Left hindlimb (tissue), 1 donor: ENCODE results near the gene RAB3A.

Experiments used
- DNase-seq: peaks from one replicate; pipeline ENCODE4 v3.0.0-alpha.2; 2018

The RAB3A gene

GRCh38 chr19:18203863-18204393, at the start of gene RAB3A:
TSS of gene RAB3A (minus strand) at chr19:18204042. CDS start at chr19:18202740, 1,302 bp downstream.
- peak; percentile 100 for DNase-seq

GRCh38 chr19:18253130-18253529, 49.3 kb upstream of the RAB3A start:
- DNase-seq, result no peak

GRCh38 chr19:18252370-18252717, 48.5 kb upstream of the RAB3A start:
- no peak for DNase-seq

- DNase-seq, result peak; percentile 74
Observed at GRCh38 chr19:18251587-18252369, 47.9 kb upstream of the RAB3A start.

GRCh38 chr19:18249834-18250233, 46.0 kb upstream of the RAB3A start:
- no peak for DNase-seq

GRCh38 chr19:18245297-18245696, 41.5 kb upstream of the RAB3A start:
- DNase-seq, result no peak

- DNase-seq, result no peak
Observed at GRCh38 chr19:18239303-18239702, 35.5 kb upstream of the RAB3A start.

GRCh38 chr19:18234194-18234593, 30.4 kb upstream of the RAB3A start:
- no peak for DNase-seq

- no peak for DNase-seq
Observed at GRCh38 chr19:18233224-18233825, 29.5 kb upstream of the RAB3A start.

GRCh38 chr19:18232540-18233223, 28.8 kb upstream of the RAB3A start:
- DNase-seq, result no peak

GRCh38 chr19:18231775-18232174, 27.9 kb upstream of the RAB3A start:
- DNase-seq, result no peak

- DNase-seq, result no peak
Observed at GRCh38 chr19:18230941-18231734, 27.3 kb upstream of the RAB3A start.

GRCh38 chr19:18229915-18230314, 26.1 kb upstream of the RAB3A start:
- no peak for DNase-seq

GRCh38 chr19:18229474-18229873, 25.6 kb upstream of the RAB3A start:
- no peak for DNase-seq

GRCh38 chr19:18227781-18228271, 24.0 kb upstream of the RAB3A start:
- DNase-seq, result no peak

- no peak for DNase-seq
Observed at GRCh38 chr19:18226956-18227780, 23.3 kb upstream of the RAB3A start.

- peak; percentile 47 for DNase-seq
Observed at GRCh38 chr19:18225702-18226468, 22.0 kb upstream of the RAB3A start, which contains the start of gene PDE4C. TSS of gene PDE4C (minus strand) at chr19:18226438. CDS start at chr19:18226415, 23 bp downstream.

- DNase-seq, result no peak
Observed at GRCh38 chr19:18225355-18225701, 21.5 kb upstream of the RAB3A start.

GRCh38 chr19:18224525-18225354, 20.9 kb upstream of the RAB3A start:
- peak; percentile 97 for DNase-seq
